PFSK-1 (cell line): ENCODE results near the gene HDAC4.

ENCODE experiments used
- FOXP2 ChIP-seq: optimal IDR thresholded peaks from 2 replicates; pipeline ENCODE3; 2011; ENCODE audit warnings: borderline replicate concordance, control low read depth, inconsistent platforms; ENCODE audit not compliant: insufficient read depth; ENCODE audit errors: extremely low read length, extremely low read depth
- POLR2AphosphoS5 ChIP-seq: IDR thresholded peaks from 2 replicates; pipeline ENCODE4 v1.6.1; 2012; ENCODE audit warnings: low read depth, mild to moderate bottlenecking, control low read depth, low read length, moderate library complexity
- SIN3A ChIP-seq: IDR thresholded peaks from 2 replicates; pipeline ENCODE4 v1.6.1; 2012; ENCODE audit warnings: mild to moderate bottlenecking, low read length, moderate library complexity, borderline replicate concordance; ENCODE audit not compliant: insufficient read depth
- TAF1 ChIP-seq: IDR thresholded peaks from 2 replicates; pipeline ENCODE4 v1.6.1; 2012; ENCODE audit warnings: low read length, control low read depth, borderline replicate concordance; ENCODE audit not compliant: insufficient read depth
- TF ChIP-seq, protein P1 (sequence below), 2 experiments: IDR thresholded peaks; 2 replicates each; pipeline versions ENCODE4 v1.6.1 to v1.8.0; 2011 to 2012; ENCODE audit warnings: low read depth in 2 of 2, low read length in 2 of 2, control low read depth in 1 of 2, inconsistent platforms in 1 of 2, mild to moderate bottlenecking in 1 of 2, moderate library complexity in 1 of 2; ENCODE audit not compliant: insufficient read depth in 1 of 2

The HDAC4 gene

GRCh38 chr2:239371726-239372686, 28.8 kb downstream of the HDAC4 start:
- TF ChIP-seq TAF1, result no peak
- TF ChIP-seq FOXP2, result no peak
- no peak for TF ChIP-seq POLR2AphosphoS5
- no peak for TF ChIP-seq SIN3A
- TF ChIP-seq, protein P1, sequence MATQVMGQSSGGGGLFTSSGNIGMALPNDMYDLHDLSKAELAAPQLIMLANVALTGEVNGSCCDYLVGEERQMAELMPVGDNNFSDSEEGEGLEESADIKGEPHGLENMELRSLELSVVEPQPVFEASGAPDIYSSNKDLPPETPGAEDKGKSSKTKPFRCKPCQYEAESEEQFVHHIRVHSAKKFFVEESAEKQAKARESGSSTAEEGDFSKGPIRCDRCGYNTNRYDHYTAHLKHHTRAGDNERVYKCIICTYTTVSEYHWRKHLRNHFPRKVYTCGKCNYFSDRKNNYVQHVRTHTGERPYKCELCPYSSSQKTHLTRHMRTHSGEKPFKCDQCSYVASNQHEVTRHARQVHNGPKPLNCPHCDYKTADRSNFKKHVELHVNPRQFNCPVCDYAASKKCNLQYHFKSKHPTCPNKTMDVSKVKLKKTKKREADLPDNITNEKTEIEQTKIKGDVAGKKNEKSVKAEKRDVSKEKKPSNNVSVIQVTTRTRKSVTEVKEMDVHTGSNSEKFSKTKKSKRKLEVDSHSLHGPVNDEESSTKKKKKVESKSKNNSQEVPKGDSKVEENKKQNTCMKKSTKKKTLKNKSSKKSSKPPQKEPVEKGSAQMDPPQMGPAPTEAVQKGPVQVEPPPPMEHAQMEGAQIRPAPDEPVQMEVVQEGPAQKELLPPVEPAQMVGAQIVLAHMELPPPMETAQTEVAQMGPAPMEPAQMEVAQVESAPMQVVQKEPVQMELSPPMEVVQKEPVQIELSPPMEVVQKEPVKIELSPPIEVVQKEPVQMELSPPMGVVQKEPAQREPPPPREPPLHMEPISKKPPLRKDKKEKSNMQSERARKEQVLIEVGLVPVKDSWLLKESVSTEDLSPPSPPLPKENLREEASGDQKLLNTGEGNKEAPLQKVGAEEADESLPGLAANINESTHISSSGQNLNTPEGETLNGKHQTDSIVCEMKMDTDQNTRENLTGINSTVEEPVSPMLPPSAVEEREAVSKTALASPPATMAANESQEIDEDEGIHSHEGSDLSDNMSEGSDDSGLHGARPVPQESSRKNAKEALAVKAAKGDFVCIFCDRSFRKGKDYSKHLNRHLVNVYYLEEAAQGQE (IDR thresholded peaks at IDR 0.05; ENCODE audit: insufficient read depth in 1 of 2, low read depth in 2 of 2, low read length in 2 of 2), result no peak

GRCh38 chr2:239370876-239371725, 29.7 kb downstream of the HDAC4 start:
- TF ChIP-seq, protein P1 (IDR thresholded peaks at IDR 0.05; ENCODE audit: insufficient read depth in 1 of 2, low read depth in 2 of 2, low read length in 2 of 2), result no peak
- TF ChIP-seq SIN3A (no peak), TAF1 (no peak)

DNA sequence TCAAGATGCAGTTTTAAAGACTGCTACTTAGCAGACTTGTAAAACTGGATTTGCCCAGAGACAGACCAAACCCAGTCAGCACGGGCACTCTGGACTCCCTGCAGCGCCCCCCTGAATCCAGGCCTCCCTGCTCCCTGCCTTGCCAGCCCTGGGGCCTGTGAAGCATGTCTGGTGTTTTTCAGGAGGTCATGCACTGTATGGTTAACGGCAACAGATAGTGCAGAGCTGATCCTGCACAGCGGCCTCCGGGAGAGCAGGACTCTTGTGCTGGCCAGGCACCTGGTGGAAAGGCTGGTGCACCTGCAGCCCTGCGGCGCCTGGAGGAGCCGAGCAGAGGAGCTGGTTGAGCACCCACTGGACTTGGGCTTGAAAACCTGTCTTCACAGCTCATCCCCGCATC, 30.4 kb downstream of the HDAC4 start:
- TF ChIP-seq POLR2AphosphoS5, result no peak
- TF ChIP-seq, protein P1 (IDR thresholded peaks at IDR 0.05; ENCODE audit: insufficient read depth in 1 of 2, low read depth in 2 of 2, low read length in 2 of 2), result no peak
- TF ChIP-seq SIN3A, result no peak
- no peak for TF ChIP-seq TAF1
- TF ChIP-seq FOXP2, result no peak

- no peak for TF ChIP-seq FOXP2
- TF ChIP-seq SIN3A, result no peak
- TF ChIP-seq, protein P1 (IDR thresholded peaks at IDR 0.05; ENCODE audit: insufficient read depth in 1 of 2, low read depth in 2 of 2, low read length in 2 of 2), result no peak
- TF ChIP-seq POLR2AphosphoS5, result no peak
- TF ChIP-seq TAF1, result no peak
Measured at GRCh38 chr2:239369631-239370161, 31.1 kb downstream of the HDAC4 start.
